GM23338 (cell line): ENCODE data around the gene NR2C2.

Experiments
- CREB1 ChIP-seq: fragments of 250-450 bp; sonication (Bioruptor Pico); IDR thresholded peaks from 2 replicates; pipeline ENCODE4 v1.5.0; 2020; ENCODE audit warnings: low read depth, mild to moderate bottlenecking, moderate library complexity
- CTCF ChIP-seq, 2 experiments: fragments of 200-600 bp in 1 of 2; sonication (generic) in 1 of 2; conservative IDR thresholded peaks; 2 replicates each; pipeline versions ENCODE4 v1.5.1 to v1.6.1; 2016 to 2017; ENCODE audit warnings: antibody characterized with exemption in 2 of 2, low read depth in 2 of 2, mild to moderate bottlenecking in 2 of 2, moderate library complexity in 1 of 2
- EZH2 ChIP-seq: fragments of 200-600 bp; sonication (generic); IDR thresholded peaks from one replicate; pipeline ENCODE4 v1.8.0; 2017; ENCODE audit warnings: antibody characterized with exemption, mild to moderate bottlenecking, low read depth; ENCODE audit not compliant: unreplicated experiment
- EZH2phosphoT487 ChIP-seq: fragments of 200-600 bp; sonication (generic); IDR thresholded peaks from one replicate; pipeline ENCODE4 v1.8.1; 2018; ENCODE audit warnings: antibody characterized with exemption; ENCODE audit not compliant: unreplicated experiment
- NANOG ChIP-seq: IDR thresholded peaks from 2 replicates; pipeline ENCODE4 v1.6.1; 2016; ENCODE audit warnings: antibody characterized with exemption, borderline replicate concordance
- REST ChIP-seq: IDR thresholded peaks from one replicate; pipeline ENCODE4 v1.6.1; 2018; ENCODE audit warnings: antibody characterized with exemption; ENCODE audit not compliant: unreplicated experiment
- ZNF331 ChIP-seq: fragments of 250-450 bp; sonication (Bioruptor Pico); IDR thresholded peaks from 2 replicates; pipeline ENCODE4 v1.5.0; 2020; ENCODE audit warnings: low read depth, mild to moderate bottlenecking, moderate library complexity

- TF ChIP-seq CTCF (conservative IDR thresholded peaks at IDR 0.05; ENCODE audit: low read depth in 2 of 2), result no peak
- no peak for TF ChIP-seq EZH2phosphoT487
- no peak for TF ChIP-seq EZH2
- TF ChIP-seq REST, result no peak
- no peak for TF ChIP-seq NANOG
- TF ChIP-seq ZNF331 (CRISPR knock-in tag), result no peak
- TF ChIP-seq CREB1 (CRISPR knock-in tag), result no peak
These were observed 28.9 kb downstream of the NR2C2 start for GRCh38 chr3:14976317-14976716.
